GM12891 (cell line): ENCODE measurements around the gene FARP2.

ENCODE experiments used
- POLR2A ChIP-seq: IDR thresholded peaks from 2 replicates; pipeline ENCODE4 v1.6.1; 2011; ENCODE audit warnings: low read depth, low read length, control low read depth
- POLR2AphosphoS5 ChIP-seq: IDR thresholded peaks from 2 replicates; pipeline ENCODE4 v1.6.1; 2011; ENCODE audit warnings: low read depth, low read length, control low read depth
- POU2F2 ChIP-seq: IDR thresholded peaks from 2 replicates; pipeline ENCODE4 v1.6.1; 2011; ENCODE audit warnings: low read depth, mild to moderate bottlenecking, control low read depth, low read length, moderate library complexity
- SPI1 ChIP-seq: IDR thresholded peaks from 2 replicates; pipeline ENCODE4 v1.6.1; 2011; ENCODE audit warnings: low read depth, low read length, control low read depth
- TAF1 ChIP-seq: IDR thresholded peaks from 2 replicates; pipeline ENCODE4 v1.6.1; 2011; ENCODE audit warnings: low read depth, low read length, control low read depth

GRCh38 chr2:241390301-241391206, 34.5 kb downstream of the FARP2 start:
- TF ChIP-seq TAF1, result no peak
- no peak for TF ChIP-seq POLR2AphosphoS5
- no peak for TF ChIP-seq POLR2A
- TF ChIP-seq SPI1, result peak; percentile 34; the same call in 1 of the 2 replicates
- no peak for TF ChIP-seq POU2F2
